ENCODE measurements around the gene CYP4F12. TPM values are rescaled to one million over a fixed set of nuclear protein-coding genes. Genes with fewer than 3 reads are reported as not detected.

CYP4F12 gene
- total and polyA plus RNA-seq, 2 donors (not counting 3 experiments of a cell fraction or from before 2014, with no cell fraction given), result not detected

GRCh38 chr19:15669440-15669839 lies 3.4 kb upstream of the CYP4F12 start:
- Histone ChIP-seq H4K20me1 (replicated peaks; ENCODE audit: control insufficient read depth, extremely low read depth, insufficient read depth, low read length) (no peaks in the 10 kb centered on the region), H3K27me3 (ENCODE audit: control insufficient read depth in 2 of 2, insufficient read depth in 2 of 2, low read length in 2 of 2) (no peaks in the 10 kb centered on the region), H3K4me2 (ENCODE audit: insufficient read depth, low read length) (no peak overlapping the region), H2AFZ (ENCODE audit: low read depth, low read length) (no peak overlapping the region), H3K9me1 (replicated peaks; ENCODE audit: control insufficient read depth, extremely low read depth, insufficient read depth, low read length) (no peaks in the 10 kb centered on the region), H3K79me2 (ENCODE audit: control insufficient read depth, insufficient read depth, low read length) (no peaks in the 10 kb centered on the region), H3K4me3 (replicated peaks in 1 of 3; ENCODE audit: insufficient read depth in 1 of 3, low read depth in 1 of 3, low read length in 3 of 3) (no peak overlapping the region), H3K4me1 (ENCODE audit: control insufficient read depth, extremely low read depth, insufficient read depth, low read length) (no peaks in the 10 kb centered on the region), H3K9ac (replicated peaks; ENCODE audit: extremely low read depth, insufficient read depth, low read length) (no peak overlapping the region), H3K27ac (ENCODE audit: insufficient read depth, low read depth, low read length) (no peak overlapping the region), H3K36me3 (ENCODE audit: control insufficient read depth in 2 of 2, extremely low read depth in 1 of 2, insufficient read depth in 2 of 2, low read length in 2 of 2) (no peaks in the 10 kb centered on the region), H3K9me3 (replicated peaks; ENCODE audit: control insufficient read depth, insufficient read depth, low read length) (no peaks in the 10 kb centered on the region)
- ChIA-PET CTCF (no interaction called here), POLR2A (no interaction called here)
- FAIRE-seq (no peak), DNase-seq (ENCODE audit: low read depth, low spot score) (no peak)
- TF ChIP-seq JUN (IDR thresholded peaks at IDR 0.05; ENCODE audit: borderline replicate concordance, insufficient read depth, insufficient read length, low read depth), result no peak
- no peak for TF ChIP-seq POLR2A (IDR thresholded peaks at IDR 0.05; ENCODE audit: low read depth, low read length)
- TF ChIP-seq CTCF (IDR thresholded peaks at IDR 0.05; ENCODE audit: extremely low read depth in 1 of 2, insufficient read depth in 1 of 2, low read depth in 1 of 2, low read length in 2 of 2), result no peak
- TF ChIP-seq MAX (IDR thresholded peaks at IDR 0.05; ENCODE audit: insufficient read depth, insufficient read length), result no peak
- TF ChIP-seq GATA2 (IDR thresholded peaks at IDR 0.05; ENCODE audit: insufficient read depth, insufficient read length, low read depth, low read length), result no peak
- TF ChIP-seq FOS (IDR thresholded peaks at IDR 0.05; ENCODE audit: borderline replicate concordance, insufficient read depth, low read length), result no peak
- TF ChIP-seq POLR2AphosphoS5 (IDR thresholded peaks at IDR 0.05; ENCODE audit: insufficient read depth, low read depth, low read length), result no peak
- no peak for TF ChIP-seq EZH2 (IDR thresholded peaks at IDR 0.05; ENCODE audit: borderline replicate concordance, low read depth, low read length, severe bottlenecking)
- TF ChIP-seq MYC (IDR thresholded peaks at IDR 0.05; ENCODE audit: low read depth, low read length), result no peak
- dilution Hi-C loops (cut with MboI; ENCODE audit: extremely low pct_ligation_motif_present, low sequenced_read_pairs), result no loop called here
- no TSS peak for BruUV-seq (replicated peaks)
- intact Hi-C loops (cut with micrococcal nuclease), result no loop called here
